ENCODE measurements around the gene FEZF2. TPM values are rescaled to one million over a fixed set of nuclear protein-coding genes. Genes with fewer than 3 reads are reported as not detected.

Gene FEZF2
- total RNA-seq, 1 donor from 2014 or later = 7.6 TPM

GRCh38 chr3:62355703-62356102 is 17.6 kb downstream of the FEZF2 start:
- Mint-ChIP-seq H3K9me3 (no peaks in the 10 kb centered on the region), H3K27ac (no peak overlapping the region), H3K36me3 (no peaks in the 10 kb centered on the region), H3K4me1 (no peaks in the 10 kb centered on the region), H3K4me3 (no peak overlapping the region), H3K27me3 (ENCODE audit: insufficient read depth, low read depth) (no peaks in the 10 kb centered on the region)
- H3K4me2 ChIP-seq = no peak overlapping the region
- no peak overlapping the region for H3K27ac ChIP-seq
- no peak for TF ChIP-seq CTCF (IDR thresholded peaks at IDR 0.05)
- no peak for TF ChIP-seq EZH2phosphoT487 (IDR thresholded peaks at IDR 0.05)
- TF ChIP-seq EZH2 (IDR thresholded peaks at IDR 0.05) = no peak
- peaks cover 3% of the 10 kb centered on the region for H4K20me1 ChIP-seq (ENCODE audit: low read depth)
- H3K9me3 ChIP-seq (ENCODE audit: low read depth) = no peaks in the 10 kb centered on the region
- H3K27me3 ChIP-seq = peaks cover 100% of the 10 kb centered on the region
- no peak overlapping the region for H3K9ac ChIP-seq
- no peak overlapping the region for H3K4me3 ChIP-seq
- no peaks in the 10 kb centered on the region for H3F3A ChIP-seq (ENCODE audit: low read depth)
- no peak overlapping the region for H2AFZ ChIP-seq (replicated peaks)
- H3K79me2 ChIP-seq (ENCODE audit: low read depth) = no peaks in the 10 kb centered on the region
- no peak for DNase-seq (ENCODE audit: low spot score)
- no peaks in the 10 kb centered on the region for H3K4me1 ChIP-seq
- no peaks in the 10 kb centered on the region for H3K36me3 ChIP-seq

GRCh38 chr3:62343755-62344154 is 29.6 kb downstream of the FEZF2 start:
- no peak for DNase-seq (ENCODE audit: low spot score)
- Histone ChIP-seq H3K79me2 (ENCODE audit: low read depth) (no peaks in the 10 kb centered on the region), H3K4me1 (no peaks in the 10 kb centered on the region), H3K27me3 (peaks cover 48% of the 10 kb centered on the region), H3K36me3 (no peaks in the 10 kb centered on the region), H3K9ac (no peak overlapping the region), H3K4me2 (no peak overlapping the region), H3K9me3 (ENCODE audit: low read depth) (no peaks in the 10 kb centered on the region), H4K20me1 (ENCODE audit: low read depth) (no peaks in the 10 kb centered on the region), H3K4me3 (no peak overlapping the region), H3K27ac (no peak overlapping the region), H2AFZ (replicated peaks) (no peak overlapping the region), H3F3A (ENCODE audit: low read depth) (no peaks in the 10 kb centered on the region)
- H3K27me3 Mint-ChIP-seq (ENCODE audit: insufficient read depth, low read depth) = peaks cover 6% of the 10 kb centered on the region
- no peak overlapping the region for H3K4me3 Mint-ChIP-seq
- H3K27ac Mint-ChIP-seq = no peak overlapping the region
- H3K36me3 Mint-ChIP-seq = no peaks in the 10 kb centered on the region
- H3K4me1 Mint-ChIP-seq = no peaks in the 10 kb centered on the region
- H3K9me3 Mint-ChIP-seq = no peaks in the 10 kb centered on the region
- no peak for TF ChIP-seq EZH2 (IDR thresholded peaks at IDR 0.05)
- no peak for TF ChIP-seq EZH2phosphoT487 (IDR thresholded peaks at IDR 0.05)
- no peak for TF ChIP-seq CTCF (IDR thresholded peaks at IDR 0.05)

GRCh38 chr3:62335196-62335595 is 38.2 kb downstream of the FEZF2 start:
- no peak overlapping the region for H2AFZ ChIP-seq (replicated peaks)
- Mint-ChIP-seq H3K4me3 (no peak overlapping the region), H3K27ac (no peak overlapping the region), H3K36me3 (no peaks in the 10 kb centered on the region), H3K4me1 (peaks cover 23% of the 10 kb centered on the region), H3K27me3 (ENCODE audit: insufficient read depth, low read depth) (peaks cover 2% of the 10 kb centered on the region), H3K9me3 (no peaks in the 10 kb centered on the region)
- H3F3A ChIP-seq (ENCODE audit: low read depth) = peaks cover 5% of the 10 kb centered on the region
- peaks cover 32% of the 10 kb centered on the region for H3K27me3 ChIP-seq
- peaks cover 5% of the 10 kb centered on the region for H4K20me1 ChIP-seq (ENCODE audit: low read depth)
- no peaks in the 10 kb centered on the region for H3K36me3 ChIP-seq
- no peak overlapping the region for H3K27ac ChIP-seq
- H3K4me2 ChIP-seq = no peak overlapping the region
- H3K9ac ChIP-seq = no peak overlapping the region
- no peak overlapping the region for H3K4me3 ChIP-seq
- H3K4me1 ChIP-seq = no peaks in the 10 kb centered on the region
- H3K9me3 ChIP-seq (ENCODE audit: low read depth) = no peaks in the 10 kb centered on the region
- H3K79me2 ChIP-seq (ENCODE audit: low read depth) = no peaks in the 10 kb centered on the region
- no peak for DNase-seq (ENCODE audit: low spot score)
- no peak for TF ChIP-seq CTCF (IDR thresholded peaks at IDR 0.05)
- no peak for TF ChIP-seq EZH2 (IDR thresholded peaks at IDR 0.05)
- TF ChIP-seq EZH2phosphoT487 (IDR thresholded peaks at IDR 0.05) = no peak
